NCI-H1092 (cell line): ENCODE data around the gene SLC6A9.

Source experiments
- DNase-seq: peaks from one replicate; lab custom pipeline; 2025; lab: John Stamatoyannopoulos, UW

The SLC6A9 gene

GRCh38 chr1:43983253-43983899 lies 47.9 kb downstream of the SLC6A9 start:
- DNase-seq: no peak

DNA sequence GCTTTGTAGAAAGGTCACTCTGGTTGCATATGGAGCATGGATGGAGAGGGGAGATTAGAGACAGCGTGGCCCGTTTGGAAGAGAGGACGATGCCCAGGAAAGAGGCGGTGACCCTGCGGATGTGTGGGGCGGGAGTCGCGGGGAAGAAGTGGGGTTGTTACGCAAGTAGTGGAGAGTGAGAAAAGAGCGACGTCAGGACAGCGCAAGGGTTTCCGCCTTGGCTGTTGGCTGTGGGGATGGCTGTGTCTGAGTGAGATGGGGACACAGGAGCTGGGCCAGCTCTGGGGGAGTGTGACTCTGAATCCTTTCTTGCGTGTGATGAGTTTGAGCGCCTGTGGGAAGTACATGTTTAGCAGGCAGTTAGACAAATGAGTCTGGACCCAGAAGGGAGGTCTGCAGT lies 48.5 kb downstream of the SLC6A9 start:
- no peak for DNase-seq

DNA sequence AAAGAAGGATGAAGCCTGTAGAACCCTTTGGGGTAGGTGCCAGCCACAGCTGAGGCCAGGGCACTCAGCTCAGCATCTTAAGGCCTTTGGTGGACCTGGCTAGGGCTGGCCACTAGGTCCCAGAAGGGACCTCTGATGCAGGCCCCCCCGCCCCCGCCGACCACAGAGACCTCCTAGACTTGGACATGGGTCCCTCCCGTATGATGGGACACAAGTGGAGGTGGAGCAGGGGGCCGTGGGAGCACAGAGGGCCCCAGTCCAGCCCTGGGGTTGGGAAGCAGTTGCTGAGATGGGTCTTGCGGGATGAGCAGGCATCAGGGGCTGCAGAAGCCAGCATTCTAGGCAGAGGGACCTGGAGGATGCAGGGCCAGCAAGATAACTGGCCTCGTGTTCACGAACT lies 49.0 kb downstream of the SLC6A9 start:
- no peak for DNase-seq

DNA sequence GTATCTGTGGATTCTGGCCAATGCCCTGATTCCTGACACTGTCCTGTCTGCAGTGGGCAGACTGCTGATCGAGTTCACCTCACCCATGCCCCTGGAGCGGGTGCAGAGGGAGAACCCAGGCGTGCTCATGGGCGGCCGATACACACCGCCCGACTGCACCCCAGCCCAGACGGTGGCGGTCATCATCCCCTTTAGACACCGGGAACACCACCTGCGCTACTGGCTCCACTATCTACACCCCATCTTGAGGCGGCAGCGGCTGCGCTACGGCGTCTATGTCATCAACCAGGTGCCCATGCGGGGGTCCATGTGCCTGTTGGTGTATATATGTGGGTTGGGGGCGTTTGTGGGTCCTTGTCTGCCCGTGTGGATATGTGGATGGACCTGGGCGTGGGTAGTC lies 49.6 kb downstream of the SLC6A9 start:
- DNase-seq: no peak

DNA sequence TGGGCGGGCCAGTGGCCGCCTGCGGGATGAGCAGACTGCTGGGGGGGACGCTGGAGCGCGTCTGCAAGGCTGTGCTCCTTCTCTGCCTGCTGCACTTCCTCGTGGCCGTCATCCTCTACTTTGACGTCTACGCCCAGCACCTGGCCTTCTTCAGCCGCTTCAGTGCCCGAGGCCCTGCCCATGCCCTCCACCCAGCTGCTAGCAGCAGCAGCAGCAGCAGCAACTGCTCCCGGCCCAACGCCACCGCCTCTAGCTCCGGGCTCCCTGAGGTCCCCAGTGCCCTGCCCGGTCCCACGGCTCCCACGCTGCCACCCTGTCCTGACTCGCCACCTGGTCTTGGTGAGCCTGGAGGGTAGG lies 50.1 kb downstream of the SLC6A9 start:
- no peak for DNase-seq

DNA sequence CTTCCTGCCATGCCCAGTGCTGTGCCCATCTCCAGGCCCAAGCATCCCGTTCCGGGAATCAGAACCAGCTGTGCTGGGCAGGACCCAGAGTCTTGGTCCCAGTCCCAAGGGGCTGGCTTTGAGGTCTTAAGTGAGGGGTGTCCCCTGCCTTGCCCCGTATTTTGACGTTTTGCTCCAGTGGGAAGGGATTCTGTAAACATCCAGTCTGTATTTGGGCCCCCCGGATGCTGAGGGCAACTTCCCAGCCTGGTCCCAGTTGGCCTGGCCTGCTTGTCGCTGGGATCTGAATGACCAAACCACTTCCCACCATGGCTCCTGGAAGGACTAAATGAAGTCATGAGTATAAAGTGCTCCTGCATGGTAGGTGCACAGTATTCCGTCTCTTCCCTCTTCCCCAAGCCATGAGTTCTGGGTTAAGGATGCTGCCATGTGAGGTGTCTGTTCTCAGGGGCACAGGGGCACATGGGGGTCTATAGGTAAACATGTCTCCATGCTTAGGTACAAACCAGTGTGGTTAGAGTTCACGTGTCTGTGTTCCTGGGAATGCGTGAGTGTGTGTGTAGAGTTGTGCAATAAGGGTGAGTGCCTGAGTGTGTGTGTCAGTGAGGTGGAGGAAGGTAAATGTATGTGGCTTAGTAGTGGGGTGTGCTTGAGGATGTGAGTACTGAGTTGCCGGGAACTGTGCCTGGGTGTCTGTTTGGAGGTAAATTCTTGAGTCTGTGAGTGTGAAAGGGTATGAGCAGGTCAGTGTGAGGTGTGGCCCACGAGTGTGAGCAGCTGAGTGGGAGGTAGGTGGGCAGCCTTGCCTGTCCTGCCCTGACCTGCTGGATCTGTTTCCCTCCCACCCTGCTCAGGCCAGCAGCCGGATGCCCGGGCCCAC lies 50.8 kb downstream of the SLC6A9 start:
- DNase-seq: no peak

DNA sequence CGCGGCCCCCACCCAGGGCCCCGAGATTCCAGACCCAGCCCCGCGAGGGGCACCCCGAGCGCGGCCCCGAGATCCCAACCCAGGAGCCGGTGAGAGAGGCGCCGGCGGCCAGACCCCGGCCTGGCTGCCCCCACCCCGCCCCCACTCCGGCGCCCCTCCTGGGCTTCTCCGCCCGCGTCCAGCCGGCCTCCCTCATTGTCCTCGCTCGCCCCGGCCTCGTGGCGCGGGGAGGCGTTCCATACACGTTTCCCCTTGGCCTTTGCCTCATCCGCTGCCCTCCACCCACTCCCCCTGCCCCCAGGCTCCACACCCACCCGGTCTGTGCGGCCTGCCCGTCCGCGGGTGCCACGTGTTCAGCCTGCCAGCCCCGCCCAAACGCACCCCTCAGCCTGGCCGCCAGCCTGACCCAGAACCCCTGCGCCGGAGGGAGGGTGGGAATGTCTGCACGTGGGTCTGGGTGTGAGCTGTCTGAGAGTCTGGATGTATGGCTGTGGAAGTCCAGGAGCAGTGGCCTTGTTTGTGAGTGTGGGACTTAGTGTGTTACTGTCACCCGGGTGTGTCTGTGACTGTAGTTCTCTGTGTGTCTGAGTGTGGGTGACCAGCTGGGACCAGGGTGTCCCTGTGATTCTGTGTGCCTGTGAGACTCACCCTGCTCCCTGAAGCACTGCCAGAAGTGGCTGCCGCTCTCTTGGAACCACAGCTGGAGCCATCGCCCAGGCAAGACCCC lies 51.6 kb downstream of the SLC6A9 start:
- DNase-seq: peak; percentile 31

DNA sequence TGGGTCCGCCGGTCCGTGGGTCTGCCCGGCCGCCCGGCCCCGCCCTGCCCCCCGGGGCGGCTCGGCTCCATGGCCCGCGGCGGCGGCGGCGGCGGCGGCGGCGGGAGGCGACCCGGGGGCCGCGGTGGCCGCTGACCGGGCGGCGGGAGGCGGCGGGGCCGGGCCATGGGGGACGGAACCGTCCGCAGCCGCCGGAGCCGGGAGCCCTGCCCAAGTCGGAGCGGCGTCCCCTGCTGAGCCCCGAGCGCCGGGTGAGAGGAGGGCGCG lies 52.1 kb downstream of the SLC6A9 start:
- no peak for DNase-seq

DNA sequence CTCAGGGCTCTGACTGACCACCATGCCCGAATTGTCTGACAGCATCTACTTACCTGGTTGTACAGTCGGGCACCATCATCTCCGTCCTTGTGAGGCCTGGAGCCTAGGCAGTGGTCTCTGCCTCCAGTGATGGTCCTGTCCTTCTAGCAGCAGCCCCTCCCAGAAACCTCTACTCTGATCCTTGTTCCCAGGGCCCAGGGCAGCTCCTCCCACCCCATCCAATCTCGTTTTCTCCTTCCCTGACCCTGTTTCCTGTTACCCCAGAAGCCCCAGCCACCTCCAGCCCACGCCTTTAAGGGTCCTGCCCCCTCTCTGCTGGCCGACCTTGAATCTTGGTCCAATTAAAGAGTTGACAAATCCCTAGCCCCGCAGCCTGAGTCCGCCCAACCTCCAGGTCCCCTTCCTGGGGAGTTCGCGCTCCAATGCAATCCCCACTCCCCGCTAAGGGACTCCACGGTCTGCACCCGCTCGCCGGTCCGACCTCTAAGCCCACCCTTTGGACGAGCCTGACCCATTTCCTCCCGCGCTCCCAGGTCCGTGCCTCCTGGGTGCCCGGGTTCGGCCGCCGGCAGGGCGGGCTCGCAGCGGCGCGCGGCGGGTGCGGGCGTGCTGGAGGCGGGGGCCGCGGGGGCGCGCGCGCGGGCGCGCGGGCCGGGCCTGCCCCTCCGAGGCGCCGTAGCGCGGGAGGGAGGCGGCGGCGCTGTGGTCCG lies 52.6 kb downstream of the SLC6A9 start, which contains the start of gene B4GALT2:
TSS of gene B4GALT2 (plus strand) at position 660 of the 710 bp plus-strand sequence. CDS start 1,951 bp downstream, outside the sequence.
- DNase-seq: peak; percentile 25

GRCh38 chr1:43978264-43978550 lies 53.1 kb downstream of the SLC6A9 start:
- DNase-seq: no peak

DNA sequence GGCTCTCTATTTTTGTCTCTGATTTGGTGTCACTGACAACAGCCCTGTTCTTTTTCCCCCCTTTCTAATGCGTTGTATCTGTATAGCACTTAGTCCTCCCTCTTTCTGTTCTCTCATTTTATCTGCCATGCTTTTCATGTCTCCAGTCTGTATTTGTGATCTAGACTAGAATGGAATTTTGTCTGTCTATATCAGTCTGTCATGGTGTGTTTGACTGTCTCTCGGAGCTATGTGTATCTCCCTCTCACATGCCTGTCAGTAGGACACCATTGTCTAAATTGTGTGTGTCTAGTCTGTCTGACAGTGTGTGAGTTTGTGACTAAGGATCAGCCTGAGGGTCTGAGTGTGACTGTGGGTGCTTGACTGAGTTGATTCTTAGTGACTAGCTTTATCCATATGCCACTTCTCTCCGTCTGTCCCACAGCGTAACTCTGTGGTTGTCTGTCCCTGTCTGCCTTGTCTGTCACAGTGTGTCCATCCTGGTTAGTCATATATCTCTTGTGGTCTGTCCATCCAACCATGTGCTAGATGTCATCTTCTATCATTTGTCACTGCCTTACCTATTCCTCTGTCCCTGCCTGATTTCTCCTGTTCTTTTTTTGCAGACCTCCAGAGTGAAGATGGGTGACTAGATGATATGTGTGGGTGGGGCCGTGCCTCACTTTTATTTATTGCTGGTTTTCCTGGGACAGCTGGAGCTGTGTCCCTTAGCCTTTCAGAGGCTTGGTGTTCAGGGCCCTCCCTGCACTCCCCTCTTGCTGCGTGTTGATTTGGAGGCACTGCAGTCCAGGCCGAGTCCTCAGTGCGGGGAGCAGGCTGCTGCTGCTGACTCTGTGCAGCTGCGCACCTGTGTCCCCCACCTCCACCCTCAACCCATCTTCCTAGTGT lies 53.6 kb downstream of the SLC6A9 start:
- DNase-seq: no peak

- no peak for DNase-seq
Observed at GRCh38 chr1:43976890-43977289, 54.4 kb downstream of the SLC6A9 start.

GRCh38 chr1:43976045-43976444 lies 55.2 kb downstream of the SLC6A9 start:
- no peak for DNase-seq

DNA sequence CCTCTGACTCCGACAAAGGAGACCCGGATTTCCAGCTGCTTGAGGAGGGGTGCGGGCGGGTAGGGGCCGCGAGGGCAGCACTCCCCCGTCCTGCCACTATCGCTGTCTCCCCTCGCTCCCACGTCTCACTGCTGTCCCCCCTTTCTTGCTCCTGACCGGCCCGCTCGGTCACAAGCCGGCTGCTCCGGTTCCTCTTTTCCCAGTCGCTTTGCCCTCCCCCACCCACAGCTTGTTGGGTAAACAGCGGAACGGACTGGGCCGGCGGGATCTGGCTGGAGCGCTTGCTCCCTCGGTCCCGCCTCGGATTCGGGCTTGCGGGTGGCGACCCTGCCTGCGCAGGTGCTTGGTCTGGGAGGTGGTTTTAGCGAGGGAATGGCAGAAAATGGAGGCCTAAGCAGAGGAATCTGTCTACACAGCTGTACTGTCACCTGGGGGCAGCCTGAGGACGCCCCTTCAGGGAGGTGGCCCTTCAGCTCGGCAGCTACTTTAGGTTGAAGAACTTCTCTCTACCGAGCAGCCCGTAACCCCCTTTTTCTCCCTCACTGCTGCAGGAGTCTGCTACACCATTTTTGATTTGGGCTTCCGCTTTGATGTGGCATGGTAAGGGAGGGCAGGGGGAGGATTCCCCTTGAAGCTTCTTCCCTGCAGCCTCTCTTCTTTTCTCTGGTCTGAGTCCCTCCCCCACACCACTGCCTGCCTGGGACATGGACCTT lies 55.9 kb downstream of the SLC6A9 start:
- DNase-seq: no peak

GRCh38 chr1:43974443-43975248 lies 56.6 kb downstream of the SLC6A9 start, which contains the start of gene ATP6V0B:
ATP6V0B (plus strand) TSS chr1:43974960; CDS start chr1:43975041, 81 bp downstream.
- DNase-seq: peak; percentile 93

GRCh38 chr1:43973981-43974442 lies 57.2 kb downstream of the SLC6A9 start:
- peak; percentile 66 for DNase-seq

GRCh38 chr1:43971336-43971980 lies 59.8 kb downstream of the SLC6A9 start:
- no peak for DNase-seq

- DNase-seq: no peak
Observed at GRCh38 chr1:43970911-43971310, 60.4 kb downstream of the SLC6A9 start.

DNA sequence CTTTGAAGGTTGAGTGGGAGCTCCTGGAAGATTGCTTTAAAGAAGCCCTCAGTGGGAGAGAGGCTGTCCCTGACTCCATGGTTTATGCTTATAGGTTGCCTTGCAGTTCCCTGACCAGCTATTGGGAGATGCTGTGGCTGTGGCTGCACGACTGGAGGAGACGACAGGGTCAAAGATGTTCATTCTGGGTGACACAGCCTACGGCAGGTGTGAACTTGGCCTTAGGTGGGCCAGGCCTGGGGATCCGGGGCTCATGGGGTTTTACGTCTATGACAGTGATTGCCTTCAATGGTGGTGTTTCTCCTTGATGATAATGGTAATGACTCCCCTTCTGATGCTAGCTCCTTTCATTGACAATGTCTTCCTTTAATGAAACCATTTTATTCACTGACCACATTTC lies 60.8 kb downstream of the SLC6A9 start:
- DNase-seq: no peak
